ENCODE measurements around the gene IWS1. TPM values are rescaled to one million over a fixed set of nuclear protein-coding genes. Genes with fewer than 3 reads are reported as not detected.

Gene IWS1
- total and polyA plus RNA-seq, 9 of the 15 experiments (the other 6 are each of a cell fraction or from before 2014, with no cell fraction given): 20.8 to 67.2 (median 46.6) TPM

DNA sequence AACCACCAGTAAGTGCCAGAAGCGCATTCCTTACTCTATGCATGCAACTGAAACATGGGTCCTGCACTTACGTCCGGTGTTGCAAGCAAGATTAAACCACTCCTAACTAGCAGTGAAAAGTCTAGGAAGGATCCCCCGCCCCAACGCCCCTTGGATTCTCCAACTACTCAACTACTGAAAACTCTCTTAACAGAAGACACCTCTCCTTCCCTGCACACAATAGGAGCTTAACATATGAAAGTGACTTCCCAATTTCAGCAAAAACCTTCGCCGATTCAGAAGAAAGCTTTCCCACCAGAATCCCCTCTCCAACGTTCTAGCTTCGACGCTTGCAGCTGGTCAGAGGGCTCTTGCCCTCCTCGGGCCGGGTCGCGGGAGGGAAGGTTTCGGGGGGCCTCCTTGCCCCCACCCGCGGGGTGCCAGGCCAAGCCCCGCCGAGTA is 578 bp downstream of the IWS1 start (continued):
- TF ChIP-seq, protein P1, sequence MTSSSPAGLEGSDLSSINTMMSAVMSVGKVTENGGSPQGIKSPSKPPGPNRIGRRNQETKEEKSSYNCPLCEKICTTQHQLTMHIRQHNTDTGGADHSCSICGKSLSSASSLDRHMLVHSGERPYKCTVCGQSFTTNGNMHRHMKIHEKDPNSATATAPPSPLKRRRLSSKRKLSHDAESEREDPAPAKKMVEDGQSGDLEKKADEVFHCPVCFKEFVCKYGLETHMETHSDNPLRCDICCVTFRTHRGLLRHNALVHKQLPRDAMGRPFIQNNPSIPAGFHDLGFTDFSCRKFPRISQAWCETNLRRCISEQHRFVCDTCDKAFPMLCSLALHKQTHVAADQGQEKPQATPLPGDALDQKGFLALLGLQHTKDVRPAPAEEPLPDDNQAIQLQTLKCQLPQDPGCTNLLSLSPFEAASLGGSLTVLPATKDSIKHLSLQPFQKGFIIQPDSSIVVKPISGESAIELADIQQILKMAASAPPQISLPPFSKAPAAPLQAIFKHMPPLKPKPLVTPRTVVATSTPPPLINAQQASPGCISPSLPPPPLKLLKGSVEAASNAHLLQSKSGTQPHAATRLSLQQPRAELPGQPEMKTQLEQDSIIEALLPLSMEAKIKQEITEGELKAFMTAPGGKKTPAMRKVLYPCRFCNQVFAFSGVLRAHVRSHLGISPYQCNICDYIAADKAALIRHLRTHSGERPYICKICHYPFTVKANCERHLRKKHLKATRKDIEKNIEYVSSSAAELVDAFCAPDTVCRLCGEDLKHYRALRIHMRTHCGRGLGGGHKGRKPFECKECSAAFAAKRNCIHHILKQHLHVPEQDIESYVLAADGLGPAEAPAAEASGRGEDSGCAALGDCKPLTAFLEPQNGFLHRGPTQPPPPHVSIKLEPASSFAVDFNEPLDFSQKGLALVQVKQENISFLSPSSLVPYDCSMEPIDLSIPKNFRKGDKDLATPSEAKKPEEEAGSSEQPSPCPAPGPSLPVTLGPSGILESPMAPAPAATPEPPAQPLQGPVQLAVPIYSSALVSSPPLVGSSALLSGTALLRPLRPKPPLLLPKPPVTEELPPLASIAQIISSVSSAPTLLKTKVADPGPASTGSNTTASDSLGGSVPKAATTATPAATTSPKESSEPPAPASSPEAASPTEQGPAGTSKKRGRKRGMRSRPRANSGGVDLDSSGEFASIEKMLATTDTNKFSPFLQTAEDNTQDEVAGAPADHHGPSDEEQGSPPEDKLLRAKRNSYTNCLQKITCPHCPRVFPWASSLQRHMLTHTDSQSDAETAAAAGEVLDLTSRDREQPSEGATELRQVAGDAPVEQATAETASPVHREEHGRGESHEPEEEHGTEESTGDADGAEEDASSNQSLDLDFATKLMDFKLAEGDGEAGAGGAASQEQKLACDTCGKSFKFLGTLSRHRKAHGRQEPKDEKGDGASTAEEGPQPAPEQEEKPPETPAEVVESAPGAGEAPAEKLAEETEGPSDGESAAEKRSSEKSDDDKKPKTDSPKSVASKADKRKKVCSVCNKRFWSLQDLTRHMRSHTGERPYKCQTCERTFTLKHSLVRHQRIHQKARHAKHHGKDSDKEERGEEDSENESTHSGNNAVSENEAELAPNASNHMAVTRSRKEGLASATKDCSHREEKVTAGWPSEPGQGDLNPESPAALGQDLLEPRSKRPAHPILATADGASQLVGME (CRISPR knock-in tag; IDR thresholded peaks at IDR 0.05): no peak
- TF ChIP-seq, protein P2, sequence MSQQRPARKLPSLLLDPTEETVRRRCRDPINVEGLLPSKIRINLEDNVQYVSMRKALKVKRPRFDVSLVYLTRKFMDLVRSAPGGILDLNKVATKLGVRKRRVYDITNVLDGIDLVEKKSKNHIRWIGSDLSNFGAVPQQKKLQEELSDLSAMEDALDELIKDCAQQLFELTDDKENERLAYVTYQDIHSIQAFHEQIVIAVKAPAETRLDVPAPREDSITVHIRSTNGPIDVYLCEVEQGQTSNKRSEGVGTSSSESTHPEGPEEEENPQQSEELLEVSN (IDR thresholded peaks at IDR 0.05; ENCODE audit: borderline replicate concordance in 1 of 2, extremely low read depth in 1 of 2, insufficient read depth in 1 of 2, insufficient read length in 1 of 2, low read depth in 1 of 2, low read length in 1 of 2, poor library complexity in 1 of 2, severe bottlenecking in 1 of 2): peak in 1 of 2 experiments; percentile 16
- no peak for TF ChIP-seq ZSCAN32 (CRISPR knock-in tag; IDR thresholded peaks at IDR 0.05)
- TF ChIP-seq, protein P3, sequence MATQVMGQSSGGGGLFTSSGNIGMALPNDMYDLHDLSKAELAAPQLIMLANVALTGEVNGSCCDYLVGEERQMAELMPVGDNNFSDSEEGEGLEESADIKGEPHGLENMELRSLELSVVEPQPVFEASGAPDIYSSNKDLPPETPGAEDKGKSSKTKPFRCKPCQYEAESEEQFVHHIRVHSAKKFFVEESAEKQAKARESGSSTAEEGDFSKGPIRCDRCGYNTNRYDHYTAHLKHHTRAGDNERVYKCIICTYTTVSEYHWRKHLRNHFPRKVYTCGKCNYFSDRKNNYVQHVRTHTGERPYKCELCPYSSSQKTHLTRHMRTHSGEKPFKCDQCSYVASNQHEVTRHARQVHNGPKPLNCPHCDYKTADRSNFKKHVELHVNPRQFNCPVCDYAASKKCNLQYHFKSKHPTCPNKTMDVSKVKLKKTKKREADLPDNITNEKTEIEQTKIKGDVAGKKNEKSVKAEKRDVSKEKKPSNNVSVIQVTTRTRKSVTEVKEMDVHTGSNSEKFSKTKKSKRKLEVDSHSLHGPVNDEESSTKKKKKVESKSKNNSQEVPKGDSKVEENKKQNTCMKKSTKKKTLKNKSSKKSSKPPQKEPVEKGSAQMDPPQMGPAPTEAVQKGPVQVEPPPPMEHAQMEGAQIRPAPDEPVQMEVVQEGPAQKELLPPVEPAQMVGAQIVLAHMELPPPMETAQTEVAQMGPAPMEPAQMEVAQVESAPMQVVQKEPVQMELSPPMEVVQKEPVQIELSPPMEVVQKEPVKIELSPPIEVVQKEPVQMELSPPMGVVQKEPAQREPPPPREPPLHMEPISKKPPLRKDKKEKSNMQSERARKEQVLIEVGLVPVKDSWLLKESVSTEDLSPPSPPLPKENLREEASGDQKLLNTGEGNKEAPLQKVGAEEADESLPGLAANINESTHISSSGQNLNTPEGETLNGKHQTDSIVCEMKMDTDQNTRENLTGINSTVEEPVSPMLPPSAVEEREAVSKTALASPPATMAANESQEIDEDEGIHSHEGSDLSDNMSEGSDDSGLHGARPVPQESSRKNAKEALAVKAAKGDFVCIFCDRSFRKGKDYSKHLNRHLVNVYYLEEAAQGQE (IDR thresholded peaks at IDR 0.05; ENCODE audit: borderline replicate concordance): peak; percentile 33; the same call in 1 of the 2 replicates
- TF ChIP-seq, protein P3 (CRISPR knock-in tag; IDR thresholded peaks at IDR 0.05; ENCODE audit: low read depth): no peak
